Prostate gland (tissue), 2 donors: ENCODE measurements around the gene PCDHA3. TPM values are rescaled to one million over a fixed set of nuclear protein-coding genes. Genes with fewer than 3 reads are reported as not detected.

ENCODE experiments used
- DNase-seq: peaks from one replicate; pipeline ENCODE4 v3.0.0-alpha.2; 2019; ENCODE audit warnings: low spot score
- H3K27ac ChIP-seq, 2 donors: fragments of 200-600 bp; sonication (generic); 2 replicates each; pipeline ENCODE4 v1.5.1; 2017 to 2019
- H3K27me3 ChIP-seq: fragments of 200-600 bp; sonication (generic); replicated peaks from 2 replicates; pipeline ENCODE4 v1.5.1; 2019; ENCODE audit not compliant: insufficient read depth
- H3K36me3 ChIP-seq, 2 donors: fragments of 200-600 bp; sonication (generic); 1 replicate in 1 of 2; 2 replicates in 1 of 2; pipeline versions ENCODE4 v1.5.1 to v1.8.1; 2017 to 2019
- H3K4me1 ChIP-seq: fragments of 200-600 bp; sonication (generic); replicated peaks from 2 replicates; pipeline ENCODE4 v1.5.1; 2019
- H3K4me3 ChIP-seq, 2 donors: fragments of 200-600 bp; sonication (generic); 2 replicates each; pipeline ENCODE4 v1.5.1; 2017 to 2019
- H3K9me3 ChIP-seq: fragments of 200-600 bp; sonication (generic); 2 replicates; pipeline ENCODE4 v1.5.1; 2017
- POLR2A ChIP-seq: fragments of 450-650 bp; IDR thresholded peaks from one replicate; pipeline ENCODE4 v1.6.1; 2016; ENCODE audit warnings: antibody characterized with exemption, mild to moderate bottlenecking
- POLR2AphosphoS5 ChIP-seq: sonication (generic); formaldehyde crosslinking; IDR thresholded peaks from one replicate; pipeline ENCODE4 v1.6.1; 2017; ENCODE audit warnings: antibody characterized with exemption
- WGBS: methylation state at CpG from one replicate; pipeline ENCODE4 v1.1.5; 2018; 5-methylcytosine and 5-hydroxymethylcytosine counted together
- intact Hi-C: fragments of 100-400 bp; cut with DNase I; formaldehyde crosslinking; loops from one replicate; pipeline ENCODE4 v1.14.2; 2022
- total RNA-seq, 2 donors: library from RNA; depleted of rRNA; stranded (reverse); fragments of >200 nt; gene quantifications; one replicate each; pipeline ENCODE4 v1.1.0, GENCODE V29; 2016
- TF ChIP-seq, protein P1 (sequence below), 4 experiments: fragments of 200-600 bp in 2 of 4; fragments of 450-650 bp in 2 of 4; sonication (generic) in 2 of 4; IDR thresholded peaks; 1 replicate in 3 of 4; 2 replicates in 1 of 4; pipeline ENCODE4 v1.5.1; 2016 to 2019; ENCODE audit warnings: antibody characterized with exemption in 4 of 4, mild to moderate bottlenecking in 2 of 4, moderate library complexity in 2 of 4

Gene PCDHA3
- total RNA-seq: 1 to 10 TPM in 1 of 2 donors, under 1 TPM in 1; 0.09 to 1.0 TPM

GRCh38 chr5:140800816-140801493, at the start of gene PCDHA3:
Gene PCDHA3, plus strand, starts transcription at chr5:140801057.
- no peak for TF ChIP-seq POLR2AphosphoS5
- no peak for TF ChIP-seq POLR2A
- TF ChIP-seq, protein P1, sequence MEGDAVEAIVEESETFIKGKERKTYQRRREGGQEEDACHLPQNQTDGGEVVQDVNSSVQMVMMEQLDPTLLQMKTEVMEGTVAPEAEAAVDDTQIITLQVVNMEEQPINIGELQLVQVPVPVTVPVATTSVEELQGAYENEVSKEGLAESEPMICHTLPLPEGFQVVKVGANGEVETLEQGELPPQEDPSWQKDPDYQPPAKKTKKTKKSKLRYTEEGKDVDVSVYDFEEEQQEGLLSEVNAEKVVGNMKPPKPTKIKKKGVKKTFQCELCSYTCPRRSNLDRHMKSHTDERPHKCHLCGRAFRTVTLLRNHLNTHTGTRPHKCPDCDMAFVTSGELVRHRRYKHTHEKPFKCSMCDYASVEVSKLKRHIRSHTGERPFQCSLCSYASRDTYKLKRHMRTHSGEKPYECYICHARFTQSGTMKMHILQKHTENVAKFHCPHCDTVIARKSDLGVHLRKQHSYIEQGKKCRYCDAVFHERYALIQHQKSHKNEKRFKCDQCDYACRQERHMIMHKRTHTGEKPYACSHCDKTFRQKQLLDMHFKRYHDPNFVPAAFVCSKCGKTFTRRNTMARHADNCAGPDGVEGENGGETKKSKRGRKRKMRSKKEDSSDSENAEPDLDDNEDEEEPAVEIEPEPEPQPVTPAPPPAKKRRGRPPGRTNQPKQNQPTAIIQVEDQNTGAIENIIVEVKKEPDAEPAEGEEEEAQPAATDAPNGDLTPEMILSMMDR (IDR thresholded peaks at IDR 0.05): peak in 1 of 4 experiments; percentile 36
- 17% methylated on average over 29 of the region's 29 CpGs for WGBS
- DNase-seq: no peak
- peaks cover 5% of the 10 kb centered on the region for H3K27me3 ChIP-seq
- intact Hi-C loops: no loop called here
- no peak within 1 kb of the TSS for H3K27ac ChIP-seq
- no peak within 1 kb of the TSS for H3K4me3 ChIP-seq
- H3K9me3 ChIP-seq: no peaks in the 10 kb centered on the region
- H3K4me1 ChIP-seq: no peaks in the 10 kb centered on the region
- H3K36me3 ChIP-seq: no peaks in the 10 kb centered on the region

- Histone ChIP-seq H3K4me3 (no peak overlapping the region), H3K36me3 (no peaks in the 10 kb centered on the region), H3K27ac (no peak overlapping the region), H3K27me3 (no peaks in the 10 kb centered on the region), H3K9me3 (no peaks in the 10 kb centered on the region), H3K4me1 (no peaks in the 10 kb centered on the region)
- no peak for DNase-seq
- intact Hi-C loops: no loop called here
- 86% methylated on average over 5 of the region's 5 CpGs for WGBS
- TF ChIP-seq, protein P1 (IDR thresholded peaks at IDR 0.05): no peak
- no peak for TF ChIP-seq POLR2AphosphoS5
- TF ChIP-seq POLR2A: no peak
These were observed 47.3 kb upstream of the PCDHA3 start for GRCh38 chr5:140753561-140753960.

DNA sequence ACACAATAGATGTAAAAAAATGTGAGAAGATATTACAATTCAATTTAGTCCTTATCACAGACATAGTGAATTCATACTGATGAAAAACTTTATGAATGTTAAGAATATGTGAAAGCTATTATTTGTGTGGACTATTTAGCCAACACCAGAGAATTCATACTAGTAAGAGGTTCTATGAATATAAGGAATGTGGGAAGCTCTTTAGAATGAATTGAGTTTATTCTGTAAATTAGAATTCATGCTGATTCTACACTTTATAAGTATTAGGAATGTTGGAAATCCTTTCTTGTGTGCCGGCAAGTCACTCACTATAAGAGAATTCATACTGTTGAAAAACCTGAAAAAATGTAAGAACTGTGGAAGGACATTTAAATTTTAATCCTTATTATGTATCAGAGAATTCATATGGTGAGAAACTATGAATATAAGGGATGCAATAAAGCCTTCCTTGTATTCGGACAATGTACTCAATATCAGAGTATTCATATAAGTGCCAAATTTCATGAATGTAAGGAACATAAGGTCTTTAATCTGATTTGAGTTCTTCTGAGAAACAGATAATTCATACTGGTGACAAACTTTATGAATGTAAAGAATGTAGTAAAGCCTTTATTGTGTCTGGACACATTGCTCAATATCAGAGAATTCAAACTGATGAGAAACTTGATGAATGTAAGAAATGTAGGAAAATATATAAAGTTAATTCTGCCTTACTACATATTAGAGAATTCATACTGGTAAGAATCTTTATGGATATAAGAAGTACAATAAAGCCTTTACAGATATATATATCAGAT, 36.5 kb upstream of the PCDHA3 start:
- Histone ChIP-seq H3K9me3 (peaks cover 3% of the 10 kb centered on the region), H3K4me1 (no peaks in the 10 kb centered on the region), H3K36me3 (no peaks in the 10 kb centered on the region), H3K27me3 (no peaks in the 10 kb centered on the region), H3K4me3 (no peak overlapping the region), H3K27ac (no peak overlapping the region)
- intact Hi-C loops: no loop called here
- WGBS: 87% methylated on average over 2 of the region's 2 CpGs
- TF ChIP-seq, protein P1 (IDR thresholded peaks at IDR 0.05): no peak
- TF ChIP-seq POLR2AphosphoS5: no peak
- no peak for TF ChIP-seq POLR2A
- no peak for DNase-seq

DNA sequence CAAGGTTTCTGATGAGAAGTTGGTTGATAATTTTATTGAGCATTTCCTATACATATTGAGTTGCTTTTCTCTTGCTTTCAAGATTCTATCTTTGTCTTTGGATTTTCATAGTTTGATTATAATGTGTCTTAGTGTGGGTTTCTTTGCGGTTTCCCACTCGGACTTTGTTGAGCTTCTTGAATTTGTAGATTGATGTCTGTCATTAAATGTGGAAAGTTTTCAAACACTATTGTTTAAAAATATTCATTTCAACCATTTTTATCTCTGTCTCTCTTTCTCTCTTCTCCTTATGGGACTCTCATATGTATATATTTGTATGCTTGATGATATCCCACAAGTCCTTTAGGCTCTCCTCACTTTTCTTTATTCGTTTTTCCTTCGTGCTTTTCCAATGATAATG, 33.4 kb upstream of the PCDHA3 start:
- no peak for DNase-seq
- 82% methylated on average over 4 of the region's 4 CpGs for WGBS
- intact Hi-C loops: no loop called here
- Histone ChIP-seq H3K36me3 (no peaks in the 10 kb centered on the region), H3K9me3 (peaks cover 3% of the 10 kb centered on the region), H3K27ac (no peak overlapping the region), H3K27me3 (no peaks in the 10 kb centered on the region), H3K4me1 (no peaks in the 10 kb centered on the region), H3K4me3 (no peak overlapping the region)
- TF ChIP-seq, protein P1 (IDR thresholded peaks at IDR 0.05): no peak
- TF ChIP-seq POLR2AphosphoS5: no peak
- TF ChIP-seq POLR2A: no peak
